AG09309 (cell line): ENCODE measurements around the gene RPL18A.

Experiments
- DNase-seq: peaks from one replicate; pipeline ENCODE4 v3.0.0-alpha.2; 2010; ENCODE audit warnings: low read depth
- H3K4me3 ChIP-seq: 2 replicates; pipeline ENCODE4 v1.5.1; 2011; ENCODE audit warnings: mild to moderate bottlenecking, low read depth, low read length, moderate library complexity; ENCODE audit not compliant: control insufficient read depth
- CTCF ChIP-seq: IDR thresholded peaks from 2 replicates; pipeline ENCODE4 v1.5.1; 2011; ENCODE audit warnings: mild to moderate bottlenecking, low read depth, low read length, inconsistent platforms; ENCODE audit not compliant: insufficient read depth, control insufficient read depth; ENCODE audit errors: missing control alignments

The RPL18A gene

DNA sequence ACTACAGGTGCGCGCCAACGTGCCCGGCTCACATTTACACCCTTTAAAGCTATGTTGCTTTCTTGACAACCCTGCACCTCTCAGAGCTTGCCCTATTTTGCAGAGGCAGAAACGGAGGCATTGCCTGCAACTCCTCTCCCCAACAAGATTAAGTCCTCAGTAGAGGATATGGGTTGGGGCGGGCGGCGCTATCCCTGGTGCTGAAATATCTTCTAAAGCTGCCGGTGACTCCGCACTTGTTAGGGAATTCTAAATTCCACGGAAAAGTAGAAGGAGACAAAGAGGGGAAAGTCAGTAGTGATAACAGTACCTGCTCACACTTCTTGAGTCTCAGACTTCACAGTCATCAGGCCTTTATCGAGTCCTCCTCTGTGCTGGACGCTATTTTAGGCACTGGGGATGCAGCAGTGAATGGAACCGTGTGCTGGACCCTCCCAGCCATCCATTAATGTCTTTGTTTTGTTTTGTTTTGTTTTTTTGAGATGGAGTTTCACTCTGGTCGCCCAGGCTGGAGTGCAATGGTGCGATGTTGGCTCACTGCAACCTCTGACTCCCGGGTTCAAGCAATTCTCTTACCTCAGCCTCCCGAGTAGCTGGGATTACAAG, 30.0 kb downstream of the RPL18A start:
- no peak for TF ChIP-seq CTCF
- DNase-seq: no peak
- H3K4me3 ChIP-seq: no peak overlapping the region

GRCh38 chr19:17893766-17894165, 34.1 kb downstream of the RPL18A start:
- no peak for DNase-seq
- no peak for TF ChIP-seq CTCF

GRCh38 chr19:17902701-17903100, 43.0 kb downstream of the RPL18A start:
- peak; percentile 31 for DNase-seq
- H3K4me3 ChIP-seq: no peak overlapping the region
- no peak for TF ChIP-seq CTCF

More at GRCh38 chr19:17893766-17894165, 34.1 kb downstream of the RPL18A start:
- no peak overlapping the region for H3K4me3 ChIP-seq

GRCh38 chr19:17908244-17908643, 48.5 kb downstream of the RPL18A start:
- DNase-seq: no peak
- TF ChIP-seq CTCF: no peak

GRCh38 chr19:17909003-17909732, 49.5 kb downstream of the RPL18A start:
- no peak for DNase-seq
- no peak overlapping the region for H3K4me3 ChIP-seq
- no peak for TF ChIP-seq CTCF

More at GRCh38 chr19:17908244-17908643, 48.5 kb downstream of the RPL18A start:
- no peak overlapping the region for H3K4me3 ChIP-seq

GRCh38 chr19:17910791-17911360, 51.2 kb downstream of the RPL18A start:
- no peak overlapping the region for H3K4me3 ChIP-seq
- no peak for TF ChIP-seq CTCF
- DNase-seq: no peak
